ENCODE results near the gene GATD1.

GATD1 gene

GRCh38 chr11:794766-795633 is 17.7 kb upstream of the GATD1 start:
- no peak for DNase-seq

GRCh38 chr11:794013-794765 is 16.9 kb upstream of the GATD1 start:
- DNase-seq = no peak

GRCh38 chr11:793556-793955 is 16.3 kb upstream of the GATD1 start:
- DNase-seq = no peak

GRCh38 chr11:792873-793272 is 15.6 kb upstream of the GATD1 start:
- DNase-seq = no peak

- DNase-seq = no peak
Measured at GRCh38 chr11:792535-792821, 15.2 kb upstream of the GATD1 start.

- DNase-seq = no peak
Measured at GRCh38 chr11:791658-792534, 14.6 kb upstream of the GATD1 start.

- no peak for DNase-seq
Measured at GRCh38 chr11:790721-791564, 13.7 kb upstream of the GATD1 start.

- DNase-seq = no peak
Measured at GRCh38 chr11:789943-790342, 12.7 kb upstream of the GATD1 start, which contains the start of gene CEND1. TSS of gene CEND1 (minus strand) at chr11:790090. CDS start at chr11:788576, 1,514 bp downstream.

GRCh38 chr11:788953-789940 is 12.0 kb upstream of the GATD1 start:
- no peak for DNase-seq

GRCh38 chr11:788009-788640 is 10.8 kb upstream of the GATD1 start:
- DNase-seq = no peak

GRCh38 chr11:787084-787675 is 9.9 kb upstream of the GATD1 start:
- no peak for DNase-seq

GRCh38 chr11:786235-787083 is 9.2 kb upstream of the GATD1 start:
- DNase-seq = no peak

GRCh38 chr11:783581-784015 is 6.3 kb upstream of the GATD1 start:
- DNase-seq = peak; percentile 7

- DNase-seq = no peak
Measured at GRCh38 chr11:782264-783174, 5.2 kb upstream of the GATD1 start.

- no peak for DNase-seq
Measured at GRCh38 chr11:779955-780532, 2.8 kb upstream of the GATD1 start.

GRCh38 chr11:778976-779954 is 2.0 kb upstream of the GATD1 start:
- DNase-seq = no peak

Measured in activated effector memory CD4-positive, alpha-beta T cell treated with Interleukin-2 at 50 U/mL for 16 hours (primary cell).